GM23248 (cell line): ENCODE data around the gene R3HCC1L.

Experiments
- EZH2 ChIP-seq: fragments of 200-600 bp; sonication (generic); IDR thresholded peaks from 2 replicates; pipeline ENCODE4 v1.6.1; 2018; ENCODE audit warnings: antibody characterized with exemption, mild to moderate bottlenecking; ENCODE audit not compliant: insufficient read depth, poor library complexity, severe bottlenecking
- EZH2phosphoT487 ChIP-seq: fragments of 200-600 bp; sonication (generic); IDR thresholded peaks from 2 replicates; pipeline ENCODE4 v1.6.1; 2018; ENCODE audit warnings: antibody characterized with exemption, moderate library complexity, mild to moderate bottlenecking, low read depth; ENCODE audit not compliant: insufficient read depth

DNA sequence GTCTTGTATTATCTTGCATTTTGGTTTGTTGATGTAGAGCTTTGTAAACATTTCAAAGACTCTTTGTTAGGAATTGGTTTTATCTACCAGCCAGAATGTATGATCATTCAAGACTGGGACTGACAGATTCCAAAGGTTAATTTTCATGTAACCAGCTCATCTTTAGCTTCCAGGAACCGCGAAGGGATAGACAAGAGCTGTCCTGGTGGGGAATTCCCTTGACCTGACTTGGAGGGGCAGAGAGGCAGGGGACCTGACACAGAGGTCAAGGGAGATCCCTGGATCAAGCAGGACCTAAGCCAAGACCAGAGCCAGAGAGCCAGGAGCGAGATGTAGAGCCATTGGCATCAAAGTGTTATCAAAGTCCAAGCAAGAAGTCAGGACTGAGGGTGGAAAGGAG lies 140.1 kb downstream of the R3HCC1L start:
- no peak for TF ChIP-seq EZH2phosphoT487
- no peak for TF ChIP-seq EZH2
